GM18867 (cell line): Measurements from ENCODE around the gene TMEM132D.

ENCODE experiments used
- ATAC-seq: cut with Tn5 transposase; IDR thresholded peaks from one replicate; pipeline ENCODE4 v1.9.1; 2021; ENCODE audit warnings: mild to moderate bottlenecking, moderate library complexity; ENCODE audit not compliant: unreplicated experiment

The TMEM132D gene

DNA sequence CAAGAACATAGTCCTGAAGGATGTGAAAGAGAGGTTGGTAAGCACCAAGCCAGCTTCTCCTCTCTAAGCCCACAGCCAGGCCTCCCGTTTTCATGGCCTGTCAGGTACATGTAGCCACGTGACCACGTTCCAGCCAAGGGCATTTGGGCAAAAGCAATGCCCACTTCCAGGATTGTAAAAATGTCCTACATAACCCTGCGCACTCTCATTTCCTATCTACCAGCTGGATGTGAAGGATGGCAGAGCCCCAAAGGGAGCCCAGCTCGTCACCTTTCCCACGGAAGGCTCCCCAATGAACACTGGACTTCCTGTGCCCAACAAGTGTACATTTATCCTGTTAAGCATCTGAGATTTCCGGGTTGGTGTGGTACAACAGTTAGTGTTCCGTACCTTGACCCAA is 231.7 kb downstream of the TMEM132D start:
- ATAC-seq, result no peak

DNA sequence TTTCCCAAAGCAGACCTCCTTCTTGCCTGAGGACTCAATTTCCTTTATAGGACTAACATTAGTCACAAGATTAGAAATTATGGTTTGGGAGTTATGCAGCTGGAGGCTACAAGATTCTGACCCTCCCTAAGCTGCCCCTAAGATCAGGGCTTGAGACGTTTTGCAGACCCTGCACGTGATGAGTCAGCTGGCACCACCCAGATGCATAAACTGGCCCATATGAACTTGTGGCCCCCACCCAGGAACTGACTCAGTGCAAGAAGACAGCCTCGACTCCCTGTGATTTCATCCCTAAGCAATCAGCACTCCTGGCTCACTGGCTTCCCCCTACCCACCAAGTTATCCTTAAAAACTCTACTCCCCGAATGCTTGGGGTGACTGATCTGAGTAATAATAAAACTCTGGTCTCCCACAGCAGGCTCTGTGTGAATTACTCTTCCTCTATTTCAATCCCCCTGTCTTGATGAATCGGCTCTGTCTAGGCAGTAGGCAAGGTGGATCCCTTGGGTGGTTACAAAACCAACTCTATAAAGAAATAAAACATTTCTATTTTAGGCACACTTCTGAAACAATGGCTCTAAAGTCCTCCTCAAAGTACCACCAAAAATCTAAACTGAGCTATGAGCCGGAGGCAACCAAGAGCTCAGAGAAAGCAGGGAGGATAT is 233.4 kb downstream of the TMEM132D start:
- no peak for ATAC-seq

DNA sequence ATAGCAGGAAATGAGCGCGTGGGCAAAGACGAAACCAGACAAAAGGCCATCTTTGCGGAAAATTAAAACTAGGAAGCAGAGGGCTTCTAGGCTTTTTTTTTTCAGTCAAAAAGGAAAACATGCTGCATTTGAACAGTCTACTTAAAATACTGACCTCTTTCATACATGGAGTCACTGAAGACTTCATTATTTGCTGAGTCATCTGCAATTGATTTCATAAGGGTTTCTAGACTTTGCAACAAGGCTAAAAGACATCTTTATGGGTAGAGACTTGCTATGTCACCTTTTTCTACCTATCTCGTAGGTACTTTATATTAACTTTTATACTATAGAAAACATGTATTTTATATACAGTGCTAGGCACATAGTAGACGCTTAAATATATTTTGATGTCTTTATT is 238.4 kb downstream of the TMEM132D start:
- ATAC-seq, result no peak

DNA sequence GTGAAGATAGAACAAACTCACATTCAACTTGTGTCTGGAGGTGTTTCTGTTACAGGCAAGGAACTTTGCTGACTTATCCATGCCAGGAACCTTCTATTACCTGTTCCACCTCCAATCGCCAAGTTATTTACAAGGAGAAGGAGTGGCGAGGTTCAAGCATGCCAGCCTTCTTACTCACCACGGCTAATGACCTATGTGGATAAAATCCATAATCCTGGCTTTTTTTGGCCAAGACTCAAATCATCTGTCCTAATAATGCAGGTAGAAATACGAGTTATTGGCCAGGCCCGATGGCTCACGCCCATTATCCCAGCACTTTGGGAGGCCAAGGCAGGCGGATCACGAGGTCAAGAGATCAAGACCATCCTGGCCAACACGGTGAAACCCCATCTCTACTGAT is 241.6 kb downstream of the TMEM132D start:
- ATAC-seq, result no peak

DNA sequence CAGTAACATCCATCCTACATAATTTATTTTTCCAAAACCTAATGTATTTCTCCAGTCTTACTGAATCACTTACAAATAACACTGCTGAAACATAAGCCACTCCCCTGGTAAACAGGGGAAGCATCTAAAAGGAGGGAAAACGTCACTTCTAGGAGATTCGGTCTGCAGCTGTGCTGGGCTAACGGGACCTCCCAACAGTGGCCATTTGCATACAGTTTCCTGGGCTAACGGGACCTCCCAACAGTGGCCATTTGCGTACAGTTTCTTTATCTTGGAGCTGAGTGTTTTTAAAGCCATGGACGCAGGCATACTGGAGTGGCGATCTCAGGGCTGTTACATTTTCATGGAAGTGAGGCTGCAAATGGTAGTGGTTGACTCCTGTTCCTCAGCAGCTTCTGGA is 242.9 kb downstream of the TMEM132D start:
- ATAC-seq, result no peak

DNA sequence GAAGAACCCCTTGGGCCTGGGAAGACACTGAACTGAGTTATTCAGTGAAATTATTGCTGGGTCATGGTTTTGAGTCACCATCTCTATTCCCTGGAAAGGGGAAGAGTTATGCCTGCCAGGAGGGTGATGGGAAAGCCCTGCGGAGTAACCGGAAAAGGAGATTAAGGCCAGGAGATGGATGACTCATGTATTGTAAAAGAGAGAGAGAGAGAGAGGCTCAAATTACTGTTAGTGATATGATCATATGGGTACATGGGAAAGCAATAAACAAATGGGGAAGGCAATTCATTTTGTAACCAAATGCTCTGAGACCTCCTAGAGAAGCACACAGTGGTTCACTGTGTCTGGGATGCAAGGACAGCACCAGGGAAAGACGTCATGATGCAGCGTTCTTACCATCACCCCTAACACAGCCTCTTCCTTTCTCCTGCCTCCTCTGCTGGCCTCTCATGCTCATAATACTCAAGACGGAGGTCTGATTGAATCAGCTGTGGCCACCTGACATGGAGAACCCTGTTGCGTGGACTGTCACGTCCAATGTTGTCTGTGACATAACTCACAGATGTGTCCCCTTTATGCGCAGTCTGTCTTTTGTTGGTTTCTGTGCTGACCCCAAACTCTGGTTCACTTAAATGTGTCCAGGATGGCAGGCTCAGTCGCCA is 243.7 kb downstream of the TMEM132D start:
- no peak for ATAC-seq

DNA sequence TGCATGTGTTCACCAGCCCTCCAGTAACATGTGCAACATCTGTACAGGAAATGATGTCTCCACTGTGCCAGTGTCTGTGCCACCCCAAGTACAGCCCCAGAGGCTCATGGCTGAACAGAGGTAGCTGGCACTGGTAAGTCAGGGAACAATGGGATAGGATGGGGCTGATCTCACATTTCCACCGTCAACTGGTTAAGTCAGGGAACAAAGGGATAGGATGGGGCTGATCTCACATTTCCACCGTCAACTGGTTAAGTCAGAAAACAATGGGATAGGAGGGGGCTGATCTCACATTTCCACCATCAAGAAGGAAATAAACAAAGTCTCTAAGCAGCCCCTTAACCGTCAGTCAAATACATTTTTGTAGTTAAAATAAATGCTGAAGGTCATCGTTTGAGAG is 246.6 kb downstream of the TMEM132D start:
- ATAC-seq, result no peak

DNA sequence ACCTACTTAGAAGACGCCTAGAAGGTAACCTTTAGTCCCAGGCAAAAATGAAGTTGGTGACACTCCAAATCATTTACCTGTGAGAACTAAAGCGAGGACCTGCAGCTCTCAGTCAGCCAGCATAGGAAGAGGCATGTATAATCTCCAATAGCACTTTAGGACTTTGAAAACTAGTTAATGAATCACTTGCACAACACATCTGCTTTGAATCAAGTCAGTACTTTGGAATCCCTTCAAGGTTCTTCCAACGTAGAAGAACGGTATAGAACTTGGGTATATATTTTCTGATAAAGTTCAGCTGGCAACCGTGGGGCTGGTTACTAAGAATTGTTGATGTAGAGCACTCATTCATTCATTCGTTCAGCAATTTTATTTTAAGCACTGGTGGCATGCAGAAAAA is 251.9 kb downstream of the TMEM132D start:
- no peak for ATAC-seq

DNA sequence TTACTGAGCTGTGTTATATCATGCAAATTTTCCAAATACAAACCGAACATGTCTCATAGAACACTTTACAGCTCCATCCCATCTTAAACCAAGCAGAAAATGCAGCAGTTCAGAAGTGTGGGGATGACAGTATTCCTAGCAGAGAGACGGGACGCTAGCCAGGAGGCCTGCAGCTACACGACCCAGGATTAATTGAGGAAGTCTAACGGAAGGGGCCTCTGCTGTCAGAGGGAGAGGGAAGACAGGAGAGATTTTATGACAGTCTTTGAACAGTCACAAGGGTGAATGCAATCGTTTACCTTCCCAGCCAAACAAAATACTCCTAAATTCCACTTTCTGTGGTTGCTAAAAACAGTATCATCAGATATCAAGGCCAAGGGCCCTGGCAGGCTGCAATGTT is 261.9 kb downstream of the TMEM132D start:
- ATAC-seq, result no peak

DNA sequence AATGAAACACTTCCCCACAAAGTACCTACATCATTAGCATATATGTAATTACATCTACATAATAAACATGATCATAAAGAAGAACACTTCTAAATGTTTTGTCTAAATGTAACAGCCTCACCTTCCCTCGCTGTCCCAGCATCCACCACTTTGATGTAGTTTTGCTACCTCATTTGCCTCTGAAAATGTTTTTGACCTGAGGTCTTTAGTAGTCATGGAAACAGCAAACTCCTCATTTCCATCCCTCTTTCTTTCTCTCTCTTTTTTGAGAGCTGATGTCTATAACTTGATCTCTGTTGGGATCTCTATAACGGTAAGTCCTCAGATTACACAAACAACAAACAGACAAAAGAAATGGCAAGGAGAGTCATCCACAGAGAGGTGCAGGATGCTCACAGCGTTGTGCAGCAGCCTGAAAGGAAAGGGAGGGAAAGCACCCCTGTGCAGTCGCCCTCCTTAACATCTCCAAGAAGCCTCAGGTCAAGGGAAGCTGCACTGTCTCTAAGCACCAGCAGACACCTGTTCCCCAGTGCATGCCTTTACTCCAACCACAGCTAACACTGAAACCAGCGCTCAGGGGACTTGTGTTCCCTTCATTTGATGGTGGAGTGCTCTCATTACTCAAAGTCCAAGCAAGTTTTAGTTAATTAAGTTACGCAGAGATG is 268.7 kb downstream of the TMEM132D start:
- no peak for ATAC-seq

DNA sequence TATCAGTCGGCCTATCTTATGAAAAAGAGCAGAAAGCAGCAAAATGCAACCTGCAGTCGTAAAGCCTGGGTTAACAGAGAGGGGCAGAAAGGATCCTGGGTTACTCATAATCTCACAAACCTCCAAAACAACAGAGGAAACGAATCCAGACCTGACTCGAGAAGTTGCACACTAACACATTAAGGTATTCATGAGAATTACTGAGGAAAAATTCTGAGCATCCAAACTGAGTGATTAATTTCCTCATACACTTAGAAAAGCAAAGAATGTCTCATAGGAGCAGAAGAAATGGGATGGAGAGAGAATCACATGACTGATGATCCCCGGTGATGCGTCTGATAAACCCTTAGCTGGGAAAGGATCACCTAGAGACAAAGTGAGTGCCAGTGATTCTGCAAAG is 272.5 kb downstream of the TMEM132D start:
- ATAC-seq, result no peak

DNA sequence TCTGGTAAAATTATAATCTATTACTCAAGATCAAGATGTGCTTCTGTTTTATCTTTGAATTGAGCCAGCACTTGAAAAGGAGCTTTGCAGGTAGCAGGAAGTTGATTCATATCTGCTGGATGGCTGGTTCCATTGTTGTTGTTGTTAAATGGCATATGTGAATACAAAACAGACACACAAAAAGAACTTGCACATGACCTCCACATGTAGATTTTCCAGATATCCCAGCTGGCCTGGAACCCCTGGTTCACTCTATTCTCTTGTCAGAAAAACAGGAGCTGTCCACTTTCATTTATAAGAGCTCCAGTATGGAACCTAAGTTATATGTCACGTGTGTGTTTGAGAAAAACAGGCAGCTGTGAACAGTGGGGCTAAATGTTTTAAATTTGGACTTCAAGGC is 273.9 kb downstream of the TMEM132D start:
- no peak for ATAC-seq

DNA sequence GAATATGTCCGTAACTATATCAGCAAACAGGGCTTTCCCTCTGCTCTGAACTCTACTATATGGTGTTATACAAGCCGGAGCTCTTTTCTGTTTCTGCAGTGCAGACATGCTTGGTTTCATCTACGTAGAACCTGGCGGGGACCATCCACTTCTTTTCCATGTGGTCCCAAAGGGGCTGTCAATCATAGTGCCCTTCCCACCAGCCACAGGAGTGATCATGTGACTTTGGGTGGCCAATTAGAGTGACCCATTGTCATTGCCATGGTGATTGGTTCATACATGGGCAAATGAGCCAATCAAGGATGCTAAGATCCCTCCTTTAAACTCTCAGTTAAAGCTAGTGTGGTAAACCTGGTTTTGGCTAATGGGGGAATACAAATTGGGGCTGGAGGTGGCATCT is 281.3 kb downstream of the TMEM132D start:
- ATAC-seq, result no peak

DNA sequence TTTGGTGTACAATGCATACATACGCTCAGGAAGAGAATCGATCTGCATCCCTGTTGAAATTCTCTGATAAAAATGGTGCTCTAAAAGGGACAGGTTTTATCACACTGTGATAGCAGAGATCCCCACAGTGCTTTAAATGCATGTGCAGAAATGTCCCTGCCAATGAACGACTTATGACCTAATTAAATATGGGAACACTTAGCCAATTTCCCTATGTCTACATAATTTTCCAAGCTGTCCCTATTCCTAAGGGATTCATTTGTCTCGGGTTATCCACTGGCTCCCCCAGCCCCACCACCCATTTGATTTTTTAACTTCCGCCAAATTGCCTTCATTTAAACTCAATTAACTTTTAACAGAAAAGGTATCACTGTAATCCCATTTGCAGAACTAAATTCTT is 284.6 kb downstream of the TMEM132D start:
- no peak for ATAC-seq

DNA sequence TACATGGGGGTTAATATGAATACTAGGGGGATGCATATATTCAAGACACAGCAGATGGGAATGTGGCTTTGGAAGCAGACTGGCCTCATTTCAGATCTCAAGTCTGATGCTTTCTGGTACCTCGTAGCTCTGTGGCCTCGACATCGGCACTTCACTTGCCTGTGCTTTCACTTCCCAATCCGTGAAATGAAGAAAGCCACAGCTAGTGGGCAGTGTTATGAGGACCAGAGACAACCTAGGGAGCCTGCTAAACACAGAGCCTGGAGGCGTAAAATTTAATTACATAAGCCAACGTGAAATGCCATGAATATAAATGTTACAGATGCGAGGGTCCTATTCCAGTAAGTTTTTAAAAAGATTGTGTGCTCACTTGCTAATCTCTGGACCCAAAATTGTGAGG is 286.0 kb downstream of the TMEM132D start:
- no peak for ATAC-seq

DNA sequence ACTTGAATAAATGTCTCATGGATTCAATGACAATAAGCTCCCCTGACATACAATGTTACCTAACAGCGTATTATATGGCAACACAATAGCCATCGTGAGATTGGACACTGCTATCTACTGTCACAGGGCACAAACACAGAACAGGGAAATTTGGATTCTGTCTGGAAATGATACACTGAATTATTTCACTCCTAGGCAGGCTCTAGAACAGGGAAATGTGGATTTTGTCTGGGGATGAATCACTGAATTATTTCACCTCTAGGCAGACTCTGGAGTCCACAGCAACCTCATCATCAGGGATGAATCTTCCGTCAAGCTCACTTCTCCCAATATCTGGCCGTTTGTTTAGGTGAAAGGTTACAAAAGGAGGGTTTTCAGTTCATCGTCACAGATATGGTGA is 288.8 kb downstream of the TMEM132D start:
- no peak for ATAC-seq

DNA sequence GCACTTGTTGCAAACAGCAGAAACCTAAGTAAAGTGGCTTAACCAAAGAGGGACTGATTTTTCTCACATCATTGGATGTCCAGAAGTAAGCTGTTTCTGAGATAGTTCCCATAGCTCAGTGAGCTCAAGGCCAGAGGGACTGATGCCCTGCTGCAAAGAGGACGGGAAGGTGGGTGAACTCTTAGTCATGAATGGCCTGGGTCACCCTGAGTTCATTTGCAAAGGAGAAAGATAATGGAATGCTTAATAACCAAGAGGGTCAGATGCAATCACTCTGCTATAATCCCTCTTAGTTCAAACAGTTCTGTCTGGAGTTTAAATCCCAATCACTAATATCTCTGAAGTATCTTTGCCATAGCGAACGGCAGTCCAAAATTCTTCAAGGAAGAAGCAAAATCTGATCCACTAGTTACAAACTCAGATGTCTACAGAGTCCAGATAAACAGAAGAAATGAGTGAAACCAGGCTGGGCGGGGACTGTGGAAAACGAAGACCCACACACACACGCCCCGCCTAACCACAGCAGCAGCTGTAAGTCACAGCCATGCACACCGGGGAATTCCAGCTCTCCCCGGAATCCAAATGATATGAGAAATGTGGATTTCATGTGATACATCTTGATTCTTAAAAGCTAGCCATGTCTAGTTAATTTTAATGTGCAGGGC is 289.5 kb downstream of the TMEM132D start:
- no peak for ATAC-seq

DNA sequence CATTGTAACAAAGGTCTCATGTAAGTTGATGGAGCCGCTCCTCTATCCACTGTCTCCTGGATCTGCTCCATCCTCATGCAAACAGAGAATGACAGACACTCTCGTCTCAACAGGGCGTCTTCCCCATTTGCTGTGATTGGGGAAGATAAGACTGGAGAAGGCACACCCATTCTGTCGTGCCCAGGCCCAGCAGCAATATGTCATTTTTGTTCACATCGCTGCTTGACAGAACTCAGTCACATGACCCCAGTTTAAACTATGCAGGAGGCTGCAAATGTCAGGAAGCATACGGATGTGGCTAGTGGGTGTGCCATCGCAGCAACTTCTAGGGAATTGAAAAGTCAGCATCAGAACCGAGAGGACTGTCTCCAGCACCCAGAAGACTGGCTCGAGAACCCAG is 290.5 kb downstream of the TMEM132D start:
- no peak for ATAC-seq

DNA sequence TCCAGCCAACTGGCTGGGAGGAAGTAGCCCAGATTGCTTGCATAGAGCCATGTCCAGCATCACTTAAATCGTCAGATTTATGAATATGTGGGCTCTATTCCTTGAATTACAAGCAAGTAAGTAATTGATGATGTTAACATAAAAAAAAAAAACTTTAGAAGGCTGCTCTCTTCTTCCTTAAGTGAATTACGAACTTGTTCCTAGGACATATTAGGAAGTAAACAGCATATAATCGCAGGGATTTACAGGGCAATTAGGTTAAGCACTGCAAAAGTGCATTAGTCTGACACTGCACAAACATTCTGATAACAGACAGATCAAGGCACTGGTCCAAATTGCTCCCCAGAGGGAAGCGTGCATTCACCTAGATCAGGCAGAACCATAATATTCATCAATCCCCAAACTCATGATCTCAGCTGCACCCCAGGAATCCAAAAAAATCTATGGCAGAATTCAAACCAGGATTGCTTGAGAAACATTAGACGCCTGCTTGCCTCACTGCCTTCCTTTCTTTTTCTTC is 293.2 kb downstream of the TMEM132D start:
- no peak for ATAC-seq

DNA sequence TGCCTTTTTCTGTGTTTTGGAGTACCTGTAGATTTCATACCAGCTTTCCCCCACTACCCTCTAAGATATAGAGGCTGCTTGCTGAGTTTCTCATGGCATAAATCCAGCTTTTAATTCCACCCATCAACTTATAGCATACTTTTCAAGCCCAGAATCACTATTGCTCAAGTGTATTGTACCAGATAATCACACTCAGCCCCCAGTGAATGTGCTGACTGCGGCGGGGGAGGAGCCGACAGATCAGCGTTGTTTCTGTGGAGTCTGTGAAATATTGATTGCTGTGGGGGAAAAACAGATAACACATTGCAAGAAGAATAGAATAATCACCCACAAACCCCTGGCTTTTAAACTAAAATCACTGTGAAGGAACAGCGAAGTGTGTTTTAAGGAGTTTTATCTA is 296.1 kb downstream of the TMEM132D start:
- ATAC-seq, result no peak

DNA sequence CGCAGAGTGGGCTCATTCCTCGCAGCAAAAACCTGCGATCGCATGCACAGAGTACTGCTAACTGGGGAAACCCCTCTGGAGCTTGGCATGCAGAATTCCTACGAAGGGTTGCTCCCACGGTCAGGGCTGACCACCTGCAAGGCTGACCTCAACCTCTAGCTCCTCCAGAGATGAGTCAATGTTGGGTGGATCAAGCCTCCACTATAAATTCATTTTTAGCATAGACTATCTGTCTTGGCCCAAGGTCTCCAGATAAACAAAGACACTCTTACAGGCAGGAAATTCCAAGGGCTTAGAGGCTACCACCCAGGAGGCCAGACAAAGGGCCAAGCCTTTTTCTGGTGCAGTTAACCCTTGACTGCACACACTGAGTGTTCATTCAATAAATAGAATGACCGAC is 296.5 kb downstream of the TMEM132D start:
- ATAC-seq, result no peak

DNA sequence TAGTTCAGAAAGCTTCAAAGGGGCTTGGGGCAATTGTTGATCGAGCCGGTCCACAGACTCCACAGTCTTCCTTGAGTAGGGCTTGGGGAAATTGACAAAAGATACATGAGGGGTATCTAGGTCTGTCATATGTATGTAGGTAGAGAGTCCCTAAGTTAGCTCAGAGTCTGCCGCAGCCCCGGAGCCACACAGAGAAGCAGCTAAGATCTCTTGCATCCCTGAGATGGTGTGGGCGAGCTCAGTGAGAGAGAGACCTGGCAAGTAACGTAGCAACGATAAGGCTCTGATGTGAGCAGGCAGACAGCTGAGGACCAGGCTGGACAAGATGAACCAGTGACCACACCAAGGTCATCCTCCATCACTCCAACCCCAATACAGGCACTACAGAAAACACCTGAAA is 297.6 kb downstream of the TMEM132D start:
- ATAC-seq, result no peak
